H1 (cell line): ENCODE measurements around the gene CEP85L. TPM values are rescaled to one million over a fixed set of nuclear protein-coding genes. Genes with fewer than 3 reads are reported as not detected.

Experiments used
- CTCF ChIA-PET: fragments of 300-600 bp; sonication (Branson Sonifier 250); formaldehyde crosslinking; loops from one replicate; lab custom pipeline; 2021; ENCODE audit not compliant: partially characterized antibody; lab: Charles Lee
- POLR2A ChIA-PET: fragments of 300-600 bp; sonication (Branson Sonifier 250); formaldehyde crosslinking; loops from one replicate; lab custom pipeline; 2021; ENCODE audit warnings: inconsistent platforms; ENCODE audit not compliant: partially characterized antibody; lab: Charles Lee
- DNase-seq, 2 experiments: peaks; one replicate each; pipeline versions ENCODE4 v3.0.0 to v3.0.0-alpha.2; 2010 to 2022; ENCODE audit warnings: low spot score in 2 of 2, low read depth in 1 of 2, mixed read lengths in 1 of 2
- FAIRE-seq: peaks from 2 replicates; lab custom pipeline; 2011; peaks lifted over from hg19 to GRCh38; lab: Jason Lieb, UNC
- H2AFZ ChIP-seq: 2 replicates; pipeline ENCODE4 v1.8.1; 2012; ENCODE audit warnings: low read length, inconsistent platforms
- H2AK5ac ChIP-seq: 2 replicates; pipeline ENCODE4 v1.6.1; 2013; ENCODE audit warnings: low read depth, low read length
- H2BK120ac ChIP-seq: replicated peaks from 2 replicates; pipeline ENCODE3; 2013; ENCODE audit warnings: low read depth, low read length, inconsistent platforms
- H2BK12ac ChIP-seq: 2 replicates; pipeline ENCODE4 v1.6.1; 2013; ENCODE audit warnings: low read depth, low read length
- H2BK15ac ChIP-seq: 2 replicates; pipeline ENCODE4 v1.6.1; 2013; ENCODE audit warnings: low read length
- H2BK20ac ChIP-seq: 2 replicates; pipeline ENCODE4 v1.6.1; 2013; ENCODE audit warnings: low read length
- H2BK5ac ChIP-seq: 2 replicates; pipeline ENCODE4 v1.6.1; 2013; ENCODE audit warnings: low read depth, low read length
- H3K14ac ChIP-seq: 2 replicates; pipeline ENCODE4 v1.6.1; 2013; ENCODE audit warnings: inconsistent platforms; ENCODE audit not compliant: insufficient read length
- H3K18ac ChIP-seq: 2 replicates; pipeline ENCODE4 v1.6.1; 2013; ENCODE audit warnings: low read length; ENCODE audit errors: extremely low read depth
- H3K23ac ChIP-seq: 2 replicates; pipeline ENCODE4 v1.6.1; 2013; ENCODE audit warnings: inconsistent platforms; ENCODE audit not compliant: insufficient read length
- H3K23me2 ChIP-seq: 2 replicates; pipeline ENCODE4 v1.6.1; 2013; ENCODE audit warnings: low read depth, low read length
- H3K27ac ChIP-seq: 2 replicates; pipeline ENCODE4 v1.6.1; 2011; ENCODE audit warnings: low read depth, low read length, inconsistent platforms
- H3K27me3 ChIP-seq, 4 experiments: replicated peaks in 1 of 4; 1 replicate in 1 of 4; 2 replicates in 3 of 4; pipeline versions ENCODE4 v1.6.1 to v1.8.1; 2011 to 2013; ENCODE audit warnings: low read length in 3 of 4, mild to moderate bottlenecking in 3 of 4, inconsistent platforms in 2 of 4, mixed read lengths in 2 of 4, moderate library complexity in 1 of 4; ENCODE audit not compliant: control insufficient read depth in 3 of 4, insufficient read depth in 3 of 4; ENCODE audit errors: extremely low read depth in 1 of 4
- H3K36me3 ChIP-seq, 4 experiments: 2 replicates each; pipeline versions ENCODE4 v1.6.1 to v1.8.1; 2011 to 2013; ENCODE audit warnings: mild to moderate bottlenecking in 4 of 4, low read length in 3 of 4, moderate library complexity in 2 of 4, control low read depth in 1 of 4, inconsistent platforms in 1 of 4; ENCODE audit not compliant: insufficient read depth in 4 of 4, control insufficient read depth in 2 of 4
- H3K4ac ChIP-seq: replicated peaks from 2 replicates; pipeline ENCODE3; 2013; ENCODE audit warnings: low read length, low read depth, mixed read lengths, inconsistent platforms; ENCODE audit not compliant: insufficient read length
- H3K4me1 ChIP-seq, 4 experiments: replicated peaks in 1 of 4; 1 replicate in 1 of 4; 2 replicates in 3 of 4; pipeline versions ENCODE4 v1.6.1 to v1.8.1; 2011 to 2013; ENCODE audit warnings: low read length in 3 of 4, inconsistent platforms in 2 of 4, mixed read lengths in 1 of 4; ENCODE audit not compliant: insufficient read depth in 4 of 4, control insufficient read depth in 3 of 4
- H3K4me2 ChIP-seq, 2 experiments: 2 replicates each; pipeline versions ENCODE4 v1.6.1 to v1.8.1; 2011 to 2013; ENCODE audit warnings: low read depth in 2 of 2, low read length in 2 of 2, control low read depth in 1 of 2, inconsistent platforms in 1 of 2, mild to moderate bottlenecking in 1 of 2; ENCODE audit not compliant: insufficient read depth in 1 of 2
- H3K4me3 ChIP-seq, 4 experiments: fragments of 200-600, 300-600 bp in 1 of 4; sonication (generic), shearing (Covaris generic), sonication (Bioruptor Twin) in 1 of 4; 2 replicates each; pipeline versions ENCODE4 v1.5.1 to v1.8.1; 2011 to 2016; ENCODE audit warnings: low read length in 4 of 4, low read depth in 3 of 4, control low read depth in 2 of 4, inconsistent platforms in 2 of 4, mild to moderate bottlenecking in 2 of 4, mixed read lengths in 1 of 4, moderate library complexity in 1 of 4; ENCODE audit not compliant: insufficient read depth in 2 of 4; ENCODE audit errors: extremely low read depth in 1 of 4
- H3K56ac ChIP-seq: replicated peaks from 2 replicates; pipeline ENCODE3; 2013; ENCODE audit warnings: low read depth, mild to moderate bottlenecking, mixed read lengths, low read length, inconsistent platforms; ENCODE audit not compliant: insufficient read length
- H3K79me1 ChIP-seq: 2 replicates; pipeline ENCODE4 v1.6.1; 2013; ENCODE audit warnings: low read depth, low read length, control low read depth
- H3K79me2 ChIP-seq, 2 experiments: 2 replicates each; pipeline versions ENCODE4 v1.6.1 to v1.8.1; 2012 to 2013; ENCODE audit warnings: low read length in 2 of 2, mild to moderate bottlenecking in 2 of 2, inconsistent platforms in 1 of 2; ENCODE audit not compliant: insufficient read depth in 2 of 2, control insufficient read depth in 1 of 2
- H3K9ac ChIP-seq, 4 experiments: replicated peaks in 1 of 4; 1 replicate in 1 of 4; 2 replicates in 3 of 4; pipeline versions ENCODE4 v1.6.1 to v1.8.1; 2011 to 2013; ENCODE audit warnings: low read depth in 3 of 4, low read length in 3 of 4, control low read depth in 2 of 4, mild to moderate bottlenecking in 2 of 4, moderate library complexity in 2 of 4, inconsistent platforms in 1 of 4; ENCODE audit errors: extremely low read depth in 1 of 4
- H3K9me3 ChIP-seq, 2 experiments: 2 replicates each; pipeline versions ENCODE4 v1.6.1 to v1.8.1; 2012 to 2013; ENCODE audit warnings: mild to moderate bottlenecking in 2 of 2, moderate library complexity in 2 of 2, control low read depth in 1 of 2, inconsistent platforms in 1 of 2, low read depth in 1 of 2, low read length in 1 of 2, mixed read lengths in 1 of 2; ENCODE audit not compliant: insufficient read depth in 2 of 2
- H4K20me1 ChIP-seq, 2 experiments: replicated peaks in 1 of 2; 2 replicates each; pipeline versions ENCODE3 to v1.8.1; 2011 to 2013; ENCODE audit warnings: inconsistent platforms in 2 of 2, low read length in 2 of 2, mild to moderate bottlenecking in 1 of 2; ENCODE audit not compliant: insufficient read depth in 2 of 2, control insufficient read depth in 1 of 2
- H4K5ac ChIP-seq: 2 replicates; pipeline ENCODE4 v1.6.1; 2013; ENCODE audit warnings: low read length, low read depth, mixed read lengths, inconsistent platforms; ENCODE audit not compliant: insufficient read length
- H4K8ac ChIP-seq: 2 replicates; pipeline ENCODE4 v1.8.0; 2013; ENCODE audit warnings: mild to moderate bottlenecking, moderate library complexity, low read length, inconsistent platforms; ENCODE audit not compliant: insufficient read depth; ENCODE audit errors: extremely low read depth
- H4K91ac ChIP-seq: replicated peaks from 2 replicates; pipeline ENCODE3; 2013; ENCODE audit warnings: low read length, mixed read lengths, inconsistent platforms; ENCODE audit not compliant: insufficient read length
- CTBP2 ChIP-seq: IDR thresholded peaks from 2 replicates; pipeline ENCODE4 v1.7.0; 2011; ENCODE audit warnings: borderline replicate concordance, mild to moderate bottlenecking, moderate library complexity, mixed read lengths, low read length; ENCODE audit not compliant: insufficient read depth, insufficient read length
- EZH2 ChIP-seq: fragments of 200-600 bp; sonication (generic); IDR thresholded peaks from 2 replicates; pipeline ENCODE4 v1.7.1; 2012; ENCODE audit warnings: low read depth, mild to moderate bottlenecking, moderate library complexity, low read length, inconsistent platforms; ENCODE audit not compliant: severe bottlenecking
- HDAC6 ChIP-seq: IDR thresholded peaks from one replicate; pipeline ENCODE4 v1.7.1; 2012; ENCODE audit warnings: low read depth, mild to moderate bottlenecking, inconsistent platforms, low read length, moderate library complexity
- JUND ChIP-seq: IDR thresholded peaks from 2 replicates; pipeline ENCODE4 v1.6.1; 2011; ENCODE audit warnings: mild to moderate bottlenecking, improper control_type of control experiment, low read length
- KDM4A ChIP-seq: IDR thresholded peaks from one replicate; pipeline ENCODE4 v1.7.1; 2012; ENCODE audit warnings: low read depth, mild to moderate bottlenecking, moderate library complexity, low read length, inconsistent platforms; ENCODE audit not compliant: severe bottlenecking
- SAP30 ChIP-seq: fragments of 300-600 bp; sonication (generic); IDR thresholded peaks from 2 replicates; pipeline ENCODE4 v1.7.1; 2012; ENCODE audit warnings: low read length, moderate library complexity, mild to moderate bottlenecking, inconsistent platforms; ENCODE audit not compliant: insufficient read depth, insufficient replicate concordance
- SP2 ChIP-seq: IDR thresholded peaks from 2 replicates; pipeline ENCODE4 v1.6.1; 2012; ENCODE audit warnings: mild to moderate bottlenecking, low read length, inconsistent platforms
- WGBS, 2 experiments: shearing (Covaris generic) in 1 of 2; methylation state at CpG; one replicate each; pipeline versions ENCODE4 v1.1.6 to v1.1.7; 2013 to 2015; ENCODE audit warnings: low lambda C conversion rate in 2 of 2, mixed read lengths in 2 of 2, inconsistent platforms in 1 of 2, low coverage in 1 of 2, missing lambda C conversion rate in 1 of 2; ENCODE audit not compliant: insufficient replicate concordance in 2 of 2, insufficient coverage in 1 of 2, insufficient read length in 1 of 2; ENCODE audit errors: extremely low coverage in 1 of 2, missing lambda C conversion rate in 1 of 2; 5-methylcytosine and 5-hydroxymethylcytosine counted together
- polyA plus RNA-seq, 7 experiments: library from polyadenylated mRNA; depleted of rRNA in 3 of 7; stranded (reverse) in 5 of 7; unstranded in 2 of 7; fragments of >200 nt in 5 of 7; fragments of 200-250 nt in 2 of 7; gene quantifications; 1 replicate in 5 of 7; 2 replicates in 1 of 7; 4 replicates in 1 of 7; pipeline versions ENCODE4 v1.2.1 to v1.2.3, GENCODE V29; 2011 to 2013; ENCODE audit warnings: missing spikeins in 2 of 7, mixed read lengths in 2 of 7
- total RNA-seq: library from RNA; stranded (reverse); fragmentation: NEBNext Ultra II Directional; extraction: Animal tissue kit (Norgen Biotek cat#: 25700); gene quantifications from 2 replicates; pipeline ENCODE4 v1.2.1, GENCODE V29; 2021
- TF ChIP-seq, protein P1 (sequence below), 3 experiments: IDR thresholded peaks; 1 replicate in 2 of 3; 2 replicates in 1 of 3; pipeline versions ENCODE4 v1.5.1 to v1.6.1; 2011; ENCODE audit warnings: low read length in 3 of 3, mild to moderate bottlenecking in 3 of 3, inconsistent platforms in 2 of 3, low read depth in 1 of 3, moderate library complexity in 1 of 3; ENCODE audit not compliant: insufficient read depth in 1 of 3; ENCODE audit errors: control extremely low read depth in 1 of 3
- TF ChIP-seq, protein P2 (sequence below): IDR thresholded peaks from 2 replicates; pipeline ENCODE4 v1.6.1; 2012; ENCODE audit warnings: inconsistent platforms

Gene CEP85L
- total and polyA plus RNA-seq, 2 of the 8 experiments (the other 6 are each of a cell fraction or from before 2014, with no cell fraction given) = 3.2 to 27.6 TPM

DNA sequence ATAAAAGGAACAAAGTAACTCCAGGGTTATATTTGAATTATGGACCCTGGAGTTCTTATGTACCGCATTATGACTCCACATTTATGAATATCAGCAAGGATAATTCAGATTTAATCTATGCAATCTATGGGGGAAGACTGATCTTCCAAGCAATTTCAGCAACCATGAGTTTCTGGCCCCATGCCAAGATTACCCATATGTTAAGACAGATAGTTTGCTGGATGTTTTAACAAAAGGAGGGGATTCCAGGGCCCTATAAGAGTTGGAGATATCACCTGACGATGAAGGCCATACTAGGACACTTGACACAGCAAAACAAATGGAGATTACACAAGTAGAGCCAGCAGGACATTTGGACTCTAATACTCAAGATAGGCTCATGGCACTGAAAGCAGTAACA, 149.2 kb downstream of the CEP85L start:
- Histone ChIP-seq H2BK15ac (no peak overlapping the region), H4K8ac (no peak overlapping the region), H3K9me3 (peaks cover 4 to 5% of the 10 kb centered on the region in 2 experiments; a peak in 2 of 4 replicates), H3K4ac (no peak overlapping the region), H3K79me1 (peaks cover 2% of the 10 kb centered on the region), H4K91ac (no peak overlapping the region), H2AK5ac (no peak overlapping the region), H3K9ac (no peak overlapping the region), H4K5ac (no peak overlapping the region), H4K20me1 (no peaks in the 10 kb centered on the region), H2BK12ac (no peak overlapping the region), H3K4me1 (no peaks in the 10 kb centered on the region), H3K23me2 (no peaks in the 10 kb centered on the region), H2BK5ac (no peak overlapping the region; the same call in 1 of the 2 replicates), H2BK120ac (no peak overlapping the region), H3K4me2 (no peak overlapping the region), H3K27ac (no peak overlapping the region), H3K23ac (no peak overlapping the region), H3K4me3 (no peak overlapping the region), H2AFZ (no peak overlapping the region), H3K14ac (no peak overlapping the region), H3K27me3 (no peaks in the 10 kb centered on the region), H2BK20ac (no peak overlapping the region), H3K56ac (no peak overlapping the region), H3K18ac (no peak overlapping the region), H3K36me3 (no peaks in the 10 kb centered on the region), H3K79me2 (no peaks in the 10 kb centered on the region)
- POLR2A ChIA-PET = no interaction called here
- WGBS, 2 experiments = 77% methylated on average over 2 of the region's 2 CpGs; no CpG with 5 or more reads in 1 of the 2 experiments
- CTCF ChIA-PET = no interaction called here
- DNase-seq = no peak
- no peak for FAIRE-seq
- TF ChIP-seq EZH2 (no peak), SAP30 (no peak), HDAC6 (no peak), CTBP2 (no peak), SP2 (no peak), KDM4A (no peak), JUND (no peak)
- TF ChIP-seq, protein P1, sequence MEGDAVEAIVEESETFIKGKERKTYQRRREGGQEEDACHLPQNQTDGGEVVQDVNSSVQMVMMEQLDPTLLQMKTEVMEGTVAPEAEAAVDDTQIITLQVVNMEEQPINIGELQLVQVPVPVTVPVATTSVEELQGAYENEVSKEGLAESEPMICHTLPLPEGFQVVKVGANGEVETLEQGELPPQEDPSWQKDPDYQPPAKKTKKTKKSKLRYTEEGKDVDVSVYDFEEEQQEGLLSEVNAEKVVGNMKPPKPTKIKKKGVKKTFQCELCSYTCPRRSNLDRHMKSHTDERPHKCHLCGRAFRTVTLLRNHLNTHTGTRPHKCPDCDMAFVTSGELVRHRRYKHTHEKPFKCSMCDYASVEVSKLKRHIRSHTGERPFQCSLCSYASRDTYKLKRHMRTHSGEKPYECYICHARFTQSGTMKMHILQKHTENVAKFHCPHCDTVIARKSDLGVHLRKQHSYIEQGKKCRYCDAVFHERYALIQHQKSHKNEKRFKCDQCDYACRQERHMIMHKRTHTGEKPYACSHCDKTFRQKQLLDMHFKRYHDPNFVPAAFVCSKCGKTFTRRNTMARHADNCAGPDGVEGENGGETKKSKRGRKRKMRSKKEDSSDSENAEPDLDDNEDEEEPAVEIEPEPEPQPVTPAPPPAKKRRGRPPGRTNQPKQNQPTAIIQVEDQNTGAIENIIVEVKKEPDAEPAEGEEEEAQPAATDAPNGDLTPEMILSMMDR (IDR thresholded peaks at IDR 0.05; ENCODE audit: control extremely low read depth in 1 of 3, insufficient read depth in 1 of 3, low read depth in 1 of 3, low read length in 3 of 3) = no peak
- TF ChIP-seq, protein P2, sequence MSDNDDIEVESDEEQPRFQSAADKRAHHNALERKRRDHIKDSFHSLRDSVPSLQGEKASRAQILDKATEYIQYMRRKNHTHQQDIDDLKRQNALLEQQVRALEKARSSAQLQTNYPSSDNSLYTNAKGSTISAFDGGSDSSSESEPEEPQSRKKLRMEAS = no peak
